Progenitor cell of endocrine pancreas (in vitro differentiated cells): ENCODE measurements around the gene TINAGL1. TPM values are rescaled to one million over a fixed set of nuclear protein-coding genes. Genes with fewer than 3 reads are reported as not detected.

ENCODE experiments used
- DNase-seq: peaks from one replicate; pipeline ENCODE4 v3.0.0; 2021; ENCODE audit warnings: low spot score; ENCODE audit not compliant: unreplicated experiment
- H3K27ac Mint-ChIP-seq: 2 replicates; pipeline ENCODE4 v1.8.0; 2021; ENCODE audit warnings: mild to moderate bottlenecking, moderate library complexity, mixed read lengths
- H3K27me3 Mint-ChIP-seq: 2 replicates; pipeline ENCODE4 v1.8.0; 2021; ENCODE audit warnings: mixed read lengths
- H3K36me3 Mint-ChIP-seq: 2 replicates; pipeline ENCODE4 v1.8.0; 2022; ENCODE audit warnings: mixed read lengths; ENCODE audit not compliant: insufficient read depth
- H3K4me1 Mint-ChIP-seq: 2 replicates; pipeline ENCODE4 v1.8.0; 2021; ENCODE audit warnings: low read depth, mixed read lengths
- H3K4me3 Mint-ChIP-seq: 2 replicates; pipeline ENCODE4 v1.8.0; 2021; ENCODE audit warnings: low read depth, mild to moderate bottlenecking, moderate library complexity, mixed read lengths
- H3K9me3 Mint-ChIP-seq: 2 replicates; pipeline ENCODE4 v1.8.0; 2021; ENCODE audit warnings: low read depth, mixed read lengths
- total RNA-seq: library from RNA; stranded (reverse); gene quantifications from 2 replicates; pipeline ENCODE4 v1.2.1, GENCODE V29; 2021
- TF ChIP-seq, protein P1 (sequence below): fragments of 200-600 bp; sonication (generic); IDR thresholded peaks from one replicate; pipeline ENCODE4 v1.5.0; 2021; ENCODE audit warnings: antibody characterized with exemption, mild to moderate bottlenecking; ENCODE audit not compliant: unreplicated experiment

TINAGL1 gene
- total RNA-seq, 1 donor from 2014 or later, result 2.6 TPM

DNA sequence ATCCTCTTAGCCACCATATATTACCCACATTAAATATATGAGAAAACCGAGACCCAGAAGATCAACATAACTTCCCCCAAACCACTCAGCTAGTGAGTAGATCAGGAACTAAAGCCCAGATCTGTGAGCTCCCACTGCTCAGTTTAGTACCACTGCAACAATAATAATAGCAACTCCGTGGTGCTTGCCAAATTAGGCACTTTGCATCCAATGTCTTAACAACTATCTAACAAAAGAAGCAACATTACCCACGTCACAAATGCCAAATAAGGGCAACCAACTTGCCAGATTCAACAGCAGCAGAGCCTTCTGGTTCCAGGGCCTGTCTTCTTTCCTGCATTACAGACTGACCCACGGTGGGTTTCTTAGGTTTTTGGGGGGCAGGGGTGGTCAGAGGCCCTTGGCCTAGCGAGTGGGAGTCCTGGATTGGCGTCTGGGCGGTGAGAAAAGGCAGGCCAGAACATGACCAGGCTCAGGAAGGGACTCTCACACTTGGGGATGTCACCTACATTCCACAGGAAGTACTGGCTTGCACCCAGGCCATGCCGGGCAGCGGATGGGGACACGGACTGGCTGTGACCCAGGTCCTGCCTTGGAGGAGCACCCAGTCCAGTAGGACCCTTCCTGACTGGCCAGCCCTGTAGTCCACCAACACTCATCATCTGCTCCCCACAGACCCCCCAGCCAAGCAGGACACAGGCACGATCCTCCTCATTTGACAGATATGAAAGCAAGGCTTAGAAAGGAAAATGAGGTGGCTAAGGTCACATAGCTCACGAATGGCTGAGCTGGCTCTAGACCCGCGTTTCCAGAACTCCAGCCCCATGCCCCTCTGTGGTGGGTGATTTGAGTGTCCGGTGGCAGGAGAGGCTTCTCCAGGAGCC lies 45.8 kb downstream of the TINAGL1 start:
- no peak for DNase-seq
- H3K4me1 Mint-ChIP-seq, result peaks cover 2% of the 10 kb centered on the region
- no peak overlapping the region for H3K4me3 Mint-ChIP-seq
- H3K27ac Mint-ChIP-seq, result no peak overlapping the region
- no peaks in the 10 kb centered on the region for H3K9me3 Mint-ChIP-seq
- H3K27me3 Mint-ChIP-seq, result peaks cover 17% of the 10 kb centered on the region
- H3K36me3 Mint-ChIP-seq, result no peaks in the 10 kb centered on the region
- TF ChIP-seq, protein P1, sequence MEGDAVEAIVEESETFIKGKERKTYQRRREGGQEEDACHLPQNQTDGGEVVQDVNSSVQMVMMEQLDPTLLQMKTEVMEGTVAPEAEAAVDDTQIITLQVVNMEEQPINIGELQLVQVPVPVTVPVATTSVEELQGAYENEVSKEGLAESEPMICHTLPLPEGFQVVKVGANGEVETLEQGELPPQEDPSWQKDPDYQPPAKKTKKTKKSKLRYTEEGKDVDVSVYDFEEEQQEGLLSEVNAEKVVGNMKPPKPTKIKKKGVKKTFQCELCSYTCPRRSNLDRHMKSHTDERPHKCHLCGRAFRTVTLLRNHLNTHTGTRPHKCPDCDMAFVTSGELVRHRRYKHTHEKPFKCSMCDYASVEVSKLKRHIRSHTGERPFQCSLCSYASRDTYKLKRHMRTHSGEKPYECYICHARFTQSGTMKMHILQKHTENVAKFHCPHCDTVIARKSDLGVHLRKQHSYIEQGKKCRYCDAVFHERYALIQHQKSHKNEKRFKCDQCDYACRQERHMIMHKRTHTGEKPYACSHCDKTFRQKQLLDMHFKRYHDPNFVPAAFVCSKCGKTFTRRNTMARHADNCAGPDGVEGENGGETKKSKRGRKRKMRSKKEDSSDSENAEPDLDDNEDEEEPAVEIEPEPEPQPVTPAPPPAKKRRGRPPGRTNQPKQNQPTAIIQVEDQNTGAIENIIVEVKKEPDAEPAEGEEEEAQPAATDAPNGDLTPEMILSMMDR, result no peak

DNA sequence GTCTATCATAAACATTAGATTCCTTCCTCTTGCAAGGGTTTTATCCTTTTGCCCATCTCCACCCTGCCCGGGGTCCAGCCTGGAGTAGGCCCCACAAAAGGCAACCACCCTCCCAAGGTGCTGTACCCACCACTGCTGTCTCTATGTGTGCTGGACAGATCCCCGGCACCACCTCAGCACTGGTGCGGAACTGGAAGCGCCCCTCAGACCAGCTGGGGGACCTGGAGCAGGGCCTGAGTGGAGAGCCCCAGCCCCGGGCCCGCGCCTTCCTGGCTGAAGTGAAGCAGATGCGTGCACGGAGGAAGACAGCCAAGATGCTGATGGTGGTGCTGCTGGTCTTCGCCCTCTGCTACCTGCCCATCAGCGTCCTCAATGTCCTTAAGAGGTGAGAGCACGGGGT lies 47.0 kb downstream of the TINAGL1 start:
- no peak for DNase-seq
- Mint-ChIP-seq H3K9me3 (no peaks in the 10 kb centered on the region), H3K27ac (no peak overlapping the region), H3K27me3 (peaks cover 13% of the 10 kb centered on the region), H3K36me3 (no peaks in the 10 kb centered on the region), H3K4me3 (no peak overlapping the region), H3K4me1 (no peaks in the 10 kb centered on the region)
- TF ChIP-seq, protein P1, result no peak

DNA sequence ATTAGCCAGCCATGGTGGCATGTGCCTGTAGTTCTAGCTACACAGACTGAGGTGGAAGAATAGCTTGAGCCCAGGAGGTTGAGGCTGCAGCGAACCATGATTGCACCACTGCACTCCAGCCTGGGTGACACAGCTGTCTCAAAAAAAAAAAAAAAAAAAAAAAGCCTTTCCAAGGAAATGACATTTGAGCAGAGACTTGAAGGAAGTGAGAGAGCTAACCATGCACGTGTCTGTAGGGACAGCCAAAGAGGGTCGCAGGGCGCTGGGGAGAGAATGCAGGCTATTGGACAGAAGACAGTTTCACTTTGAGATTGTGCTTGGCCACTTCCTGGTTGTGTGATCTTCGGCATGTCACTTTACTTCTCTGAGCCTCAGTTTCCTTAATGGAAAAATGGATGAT lies 48.0 kb downstream of the TINAGL1 start:
- Mint-ChIP-seq H3K27ac (no peak overlapping the region), H3K4me3 (no peak overlapping the region), H3K36me3 (peaks cover 1% of the 10 kb centered on the region), H3K4me1 (no peaks in the 10 kb centered on the region), H3K9me3 (no peaks in the 10 kb centered on the region), H3K27me3 (peaks cover 3% of the 10 kb centered on the region)
- TF ChIP-seq, protein P1, result no peak
- no peak for DNase-seq

DNA sequence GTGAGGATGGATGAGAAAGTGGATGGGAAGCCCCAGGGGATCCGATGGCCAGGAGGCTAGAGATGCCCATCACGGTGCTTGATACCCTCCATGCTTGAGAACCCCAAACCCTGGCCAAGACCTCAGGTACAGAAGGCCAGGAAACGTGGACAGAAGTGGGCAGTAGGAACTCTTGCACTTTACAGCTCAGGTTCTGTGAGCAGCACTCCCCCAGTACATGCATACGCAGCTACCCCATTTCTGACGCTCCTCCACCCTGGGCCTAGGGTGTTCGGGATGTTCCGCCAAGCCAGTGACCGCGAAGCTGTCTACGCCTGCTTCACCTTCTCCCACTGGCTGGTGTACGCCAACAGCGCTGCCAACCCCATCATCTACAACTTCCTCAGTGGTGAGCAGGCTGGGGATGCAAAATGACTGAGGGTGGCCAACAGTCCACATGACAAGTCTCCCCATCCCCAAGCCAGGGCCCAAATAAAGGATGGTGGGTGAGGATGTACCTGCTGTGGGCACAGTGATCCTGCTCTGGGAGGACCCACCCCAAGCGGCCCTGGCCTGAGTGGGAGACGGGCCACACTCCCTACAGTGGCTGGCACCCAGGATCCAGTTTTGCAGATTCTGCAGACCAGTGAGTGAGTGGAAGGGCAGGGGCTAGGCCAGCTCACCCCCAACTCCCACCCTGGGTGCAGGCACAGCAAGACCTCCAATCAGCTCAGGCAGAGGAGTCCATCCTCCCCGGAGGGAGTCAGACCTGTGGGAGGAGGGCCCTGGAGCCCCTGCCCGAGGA lies 48.6 kb downstream of the TINAGL1 start:
- Mint-ChIP-seq H3K4me1 (no peaks in the 10 kb centered on the region), H3K36me3 (peaks cover 4% of the 10 kb centered on the region), H3K9me3 (no peaks in the 10 kb centered on the region), H3K4me3 (no peak overlapping the region), H3K27me3 (no peaks in the 10 kb centered on the region), H3K27ac (no peak overlapping the region)
- DNase-seq, result no peak
- TF ChIP-seq, protein P1, result no peak

DNA sequence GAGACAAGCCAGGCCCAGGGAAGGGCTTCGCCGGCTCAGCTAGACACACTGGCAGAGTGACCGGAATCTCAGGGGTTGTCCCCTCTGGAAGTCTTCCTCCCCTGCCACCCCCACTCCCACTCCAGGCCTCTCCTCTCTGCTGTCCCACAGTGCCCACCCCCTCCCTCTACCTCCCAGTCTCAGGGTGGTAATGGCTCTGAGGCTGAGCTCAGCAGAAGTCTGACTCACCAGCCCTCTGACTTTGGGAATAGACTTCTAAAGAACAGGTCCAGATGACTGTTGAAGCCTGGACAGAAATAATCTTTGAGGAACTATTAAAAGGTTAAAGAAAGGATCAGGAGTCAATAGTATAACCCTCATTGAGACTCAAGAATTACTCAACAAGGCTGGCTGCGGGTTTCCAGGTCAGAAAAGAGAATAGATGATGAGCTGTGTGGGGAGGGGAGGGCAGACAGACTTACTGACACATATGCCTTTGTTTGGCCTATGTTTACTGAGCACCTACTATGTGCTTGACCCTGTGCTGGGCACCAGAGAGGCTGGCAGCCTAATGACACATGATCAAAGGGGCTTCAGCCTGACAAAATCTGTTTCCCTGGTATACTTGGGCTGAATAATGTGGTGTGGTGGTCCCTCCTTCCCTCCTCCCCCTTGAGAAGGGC lies 49.4 kb downstream of the TINAGL1 start:
- Mint-ChIP-seq H3K9me3 (no peaks in the 10 kb centered on the region), H3K36me3 (peaks cover 6% of the 10 kb centered on the region), H3K4me3 (no peak overlapping the region), H3K27me3 (no peaks in the 10 kb centered on the region), H3K4me1 (no peaks in the 10 kb centered on the region), H3K27ac (no peak overlapping the region)
- TF ChIP-seq, protein P1, result no peak
- DNase-seq, result no peak
